ENCODE results near the gene FAM181B.

Gene FAM181B
- 0 reads per million in 9 experiments for total RNA-seq

- Mint-ChIP-seq H3K27ac (no peak within 1 kb of the TSS), H3K4me1 (ENCODE audit: low read depth in 2 of 2) (peaks cover 0 to 6% of the 10 kb centered on the region in 2 donors), H3K4me3 (peak within 1 kb of the TSS; percentile 47 to 48), H3K9me3 (no peaks in the 10 kb centered on the region), H3K36me3 (ENCODE audit: insufficient read depth) (no peaks in the 10 kb centered on the region), H3K27me3 (peaks cover 72 to 87% of the 10 kb centered on the region in 2 donors)
- DNase-seq (no peak), ATAC-seq (replicated peaks) (peak; percentile 21)
Observed at GRCh38 chr11:82733444-82734119, at the start of gene FAM181B. Gene FAM181B (minus strand): TSS chr11:82733864. CDS start chr11:82733729, 135 bp downstream.

- no peaks in the 10 kb centered on the region for H3K36me3 Mint-ChIP-seq (ENCODE audit: insufficient read depth)
- H3K4me3 Mint-ChIP-seq, result no peak overlapping the region
- H3K4me1 Mint-ChIP-seq (ENCODE audit: low read depth in 2 of 2), result no peaks in the 10 kb centered on the region
- H3K27ac Mint-ChIP-seq, result no peak overlapping the region
- no peak for DNase-seq
- peaks cover 3 to 7% of the 10 kb centered on the region in 2 donors for H3K9me3 Mint-ChIP-seq
- H3K27me3 Mint-ChIP-seq, result peaks cover 6% of the 10 kb centered on the region in 2 donors
- no peak for ATAC-seq (replicated peaks)
Observed at GRCh38 chr11:82782825-82783374, 49.2 kb upstream of the FAM181B start.

GRCh38 chr11:82778776-82779175 is 45.1 kb upstream of the FAM181B start:
- Mint-ChIP-seq H3K4me1 (ENCODE audit: low read depth in 2 of 2) (no peaks in the 10 kb centered on the region), H3K9me3 (peaks cover 12 to 15% of the 10 kb centered on the region in 2 donors), H3K27ac (no peak overlapping the region), H3K36me3 (ENCODE audit: insufficient read depth) (no peaks in the 10 kb centered on the region), H3K4me3 (no peak overlapping the region), H3K27me3 (no peaks in the 10 kb centered on the region)
- ATAC-seq (replicated peaks) (no peak), DNase-seq (no peak)

GRCh38 chr11:82776377-82776776 is 42.7 kb upstream of the FAM181B start:
- H3K27ac Mint-ChIP-seq, result no peak overlapping the region
- H3K27me3 Mint-ChIP-seq, result no peaks in the 10 kb centered on the region
- peaks cover 10 to 15% of the 10 kb centered on the region in 2 donors for H3K9me3 Mint-ChIP-seq
- ATAC-seq (replicated peaks) (no peak), DNase-seq (no peak)
- H3K4me1 Mint-ChIP-seq (ENCODE audit: low read depth in 2 of 2), result no peaks in the 10 kb centered on the region
- no peaks in the 10 kb centered on the region for H3K36me3 Mint-ChIP-seq (ENCODE audit: insufficient read depth)
- no peak overlapping the region for H3K4me3 Mint-ChIP-seq

- Mint-ChIP-seq H3K27ac (no peak overlapping the region), H3K27me3 (no peaks in the 10 kb centered on the region), H3K4me3 (no peak overlapping the region), H3K4me1 (ENCODE audit: low read depth in 2 of 2) (no peaks in the 10 kb centered on the region), H3K36me3 (ENCODE audit: insufficient read depth) (no peaks in the 10 kb centered on the region), H3K9me3 (peaks cover 8 to 15% of the 10 kb centered on the region in 2 donors)
- ATAC-seq (replicated peaks) (peak; percentile 27), DNase-seq (peak in 1 of 3 experiments; percentile 0)
Observed at GRCh38 chr11:82775736-82776346, 42.2 kb upstream of the FAM181B start.

- no peak overlapping the region for H3K4me3 Mint-ChIP-seq
- DNase-seq, result no peak
- no peak overlapping the region for H3K27ac Mint-ChIP-seq
- H3K27me3 Mint-ChIP-seq, result no peaks in the 10 kb centered on the region
- H3K9me3 Mint-ChIP-seq, result peaks cover 8 to 15% of the 10 kb centered on the region in 2 donors
- ATAC-seq (replicated peaks), result no peak
- H3K4me1 Mint-ChIP-seq (ENCODE audit: low read depth in 2 of 2), result no peaks in the 10 kb centered on the region
- no peaks in the 10 kb centered on the region for H3K36me3 Mint-ChIP-seq (ENCODE audit: insufficient read depth)
Observed at GRCh38 chr11:82775218-82775617, 41.6 kb upstream of the FAM181B start.

GRCh38 chr11:82771781-82772180 is 38.1 kb upstream of the FAM181B start:
- no peak for DNase-seq
- Mint-ChIP-seq H3K4me1 (ENCODE audit: low read depth in 2 of 2) (no peaks in the 10 kb centered on the region), H3K27me3 (peaks cover under 1 to 1% of the 10 kb centered on the region in 2 donors), H3K9me3 (peaks cover 2 to 4% of the 10 kb centered on the region in 2 donors), H3K36me3 (ENCODE audit: insufficient read depth) (no peaks in the 10 kb centered on the region), H3K27ac (no peak overlapping the region), H3K4me3 (no peak overlapping the region)
- no peak for ATAC-seq (replicated peaks)

- Mint-ChIP-seq H3K9me3 (no peaks in the 10 kb centered on the region), H3K27ac (no peak overlapping the region), H3K4me3 (no peak overlapping the region), H3K36me3 (ENCODE audit: insufficient read depth) (no peaks in the 10 kb centered on the region), H3K4me1 (ENCODE audit: low read depth in 2 of 2) (no peaks in the 10 kb centered on the region), H3K27me3 (peaks cover 19% of the 10 kb centered on the region in 2 donors)
- ATAC-seq (replicated peaks), result no peak
- DNase-seq, result no peak
Observed at GRCh38 chr11:82767123-82767522, 33.5 kb upstream of the FAM181B start.

GRCh38 chr11:82765466-82766034 is 31.9 kb upstream of the FAM181B start:
- Mint-ChIP-seq H3K36me3 (ENCODE audit: insufficient read depth) (no peaks in the 10 kb centered on the region), H3K4me1 (ENCODE audit: low read depth in 2 of 2) (no peaks in the 10 kb centered on the region), H3K9me3 (no peaks in the 10 kb centered on the region), H3K27ac (no peak overlapping the region), H3K4me3 (no peak overlapping the region), H3K27me3 (peaks cover 19 to 20% of the 10 kb centered on the region in 2 donors)
- ATAC-seq (replicated peaks) (no peak), DNase-seq (no peak)

GRCh38 chr11:82763167-82763566 is 29.5 kb upstream of the FAM181B start:
- no peaks in the 10 kb centered on the region for H3K4me1 Mint-ChIP-seq (ENCODE audit: low read depth in 2 of 2)
- peaks cover 19 to 20% of the 10 kb centered on the region in 2 donors for H3K27me3 Mint-ChIP-seq
- no peak overlapping the region for H3K27ac Mint-ChIP-seq
- no peak overlapping the region for H3K4me3 Mint-ChIP-seq
- H3K9me3 Mint-ChIP-seq, result no peaks in the 10 kb centered on the region
- no peaks in the 10 kb centered on the region for H3K36me3 Mint-ChIP-seq (ENCODE audit: insufficient read depth)
- DNase-seq (no peak), ATAC-seq (replicated peaks) (no peak)

GRCh38 chr11:82759649-82760048 is 26.0 kb upstream of the FAM181B start:
- Mint-ChIP-seq H3K27ac (no peak overlapping the region), H3K4me3 (no peak overlapping the region), H3K9me3 (no peaks in the 10 kb centered on the region), H3K4me1 (ENCODE audit: low read depth in 2 of 2) (peaks cover 0 to 6% of the 10 kb centered on the region in 2 donors), H3K27me3 (peaks cover 10 to 14% of the 10 kb centered on the region in 2 donors), H3K36me3 (ENCODE audit: insufficient read depth) (no peaks in the 10 kb centered on the region)
- no peak for ATAC-seq (replicated peaks)
- DNase-seq, result no peak

- ATAC-seq (replicated peaks) (no peak), DNase-seq (no peak)
- Mint-ChIP-seq H3K36me3 (ENCODE audit: insufficient read depth) (no peaks in the 10 kb centered on the region), H3K27ac (no peak overlapping the region), H3K4me3 (peak overlapping the region in 1 of 2 donors; percentile 36), H3K27me3 (peaks cover 5 to 8% of the 10 kb centered on the region in 2 donors), H3K9me3 (no peaks in the 10 kb centered on the region), H3K4me1 (ENCODE audit: low read depth in 2 of 2) (peaks cover 0 to 6% of the 10 kb centered on the region in 2 donors)
Observed at GRCh38 chr11:82757660-82758357, 24.1 kb upstream of the FAM181B start.
